BE2C (cell line): Measurements from ENCODE around the gene RAB1B.
"Not testable (repeated sequence)": the region's sequence is repeated elsewhere in the genome, so short reads cannot be mapped to it uniquely, and the experiment has no call there.

Source experiments
- DNase-seq: peaks from one replicate; pipeline ENCODE4 v3.0.0-alpha.2; 2020
- H3K27me3 ChIP-seq: fragments of 250-450 bp; sonication (Bioruptor Pico); 2 replicates; pipeline ENCODE4 v1.5.1; 2020; ENCODE audit warnings: mild to moderate bottlenecking
- H3K36me3 ChIP-seq: fragments of 250-450 bp; sonication (Bioruptor Pico); 2 replicates; pipeline ENCODE4 v1.5.1; 2020; ENCODE audit warnings: mild to moderate bottlenecking
- H3K4me1 ChIP-seq: fragments of 250-450 bp; sonication (Bioruptor Pico); 2 replicates; pipeline ENCODE4 v1.5.1; 2020
- H3K4me3 ChIP-seq: 2 replicates; pipeline ENCODE4 v1.5.1; 2011; ENCODE audit warnings: low read depth, low read length
- H3K9me3 ChIP-seq: fragments of 250-450 bp; sonication (Bioruptor Pico); 2 replicates; pipeline ENCODE4 v1.5.1; 2020
- CTCF ChIP-seq: IDR thresholded peaks from 2 replicates; pipeline ENCODE4 v1.5.1; 2012; ENCODE audit warnings: mild to moderate bottlenecking, low read depth, low read length

The RAB1B gene

GRCh38 chr11:66251809-66252208 is 16.6 kb upstream of the RAB1B start:
- no peak for DNase-seq
- no peaks in the 10 kb centered on the region for H3K27me3 ChIP-seq
- no peaks in the 10 kb centered on the region for H3K36me3 ChIP-seq
- TF ChIP-seq CTCF, result no peak
- H3K9me3 ChIP-seq, result no peaks in the 10 kb centered on the region
- no peaks in the 10 kb centered on the region for H3K4me1 ChIP-seq
- H3K4me3 ChIP-seq, result no peak overlapping the region

- not testable (repeated sequence) for H3K4me1 ChIP-seq, H3K9me3 ChIP-seq, H3K27me3 ChIP-seq, H3K4me3 ChIP-seq, DNase-seq, H3K36me3 ChIP-seq
These were observed 15.4 kb upstream of the RAB1B start for GRCh38 chr11:66253081-66253480.

GRCh38 chr11:66258473-66258893 is 10.0 kb upstream of the RAB1B start:
- TF ChIP-seq CTCF, result no peak
- Histone ChIP-seq H3K4me3 (peak overlapping the region; percentile 94), H3K4me1 (no peaks in the 10 kb centered on the region), H3K36me3 (peaks cover 5% of the 10 kb centered on the region; the same call in 1 of the 2 replicates), H3K9me3 (no peaks in the 10 kb centered on the region), H3K27me3 (no peaks in the 10 kb centered on the region)
- DNase-seq, result no peak

- H3K36me3 ChIP-seq, result peaks cover 5% of the 10 kb centered on the region; the same call in 1 of the 2 replicates
- no peak overlapping the region for H3K4me3 ChIP-seq
- DNase-seq, result no peak
- no peak for TF ChIP-seq CTCF
- no peaks in the 10 kb centered on the region for H3K4me1 ChIP-seq
- no peaks in the 10 kb centered on the region for H3K9me3 ChIP-seq
- no peaks in the 10 kb centered on the region for H3K27me3 ChIP-seq
These were observed 9.2 kb upstream of the RAB1B start for GRCh38 chr11:66259225-66259624.

DNA sequence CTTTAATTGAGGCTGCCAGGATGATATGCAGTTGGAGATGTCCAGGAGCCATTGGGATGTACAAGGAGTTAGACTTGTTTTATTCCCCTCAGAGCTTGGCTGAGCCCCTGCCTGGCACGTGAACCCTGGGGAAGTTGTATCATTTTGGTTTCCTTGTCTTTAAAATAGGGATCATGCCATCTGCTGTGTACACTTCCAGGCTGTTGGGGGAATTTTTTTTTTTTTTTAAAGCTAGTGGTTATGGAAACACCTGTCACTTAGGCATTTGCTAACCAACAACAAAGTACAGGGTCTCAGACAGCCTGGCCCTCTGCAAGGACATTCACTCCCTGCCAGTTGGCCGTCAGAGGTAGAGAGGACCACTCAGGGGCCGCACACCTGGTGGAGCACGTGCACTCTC is 8.5 kb upstream of the RAB1B start:
- H3K4me1 ChIP-seq, result no peaks in the 10 kb centered on the region
- H3K9me3 ChIP-seq, result no peaks in the 10 kb centered on the region
- H3K27me3 ChIP-seq, result no peaks in the 10 kb centered on the region
- TF ChIP-seq CTCF, result no peak
- H3K36me3 ChIP-seq, result peaks cover 5% of the 10 kb centered on the region; the same call in 1 of the 2 replicates
- no peak overlapping the region for H3K4me3 ChIP-seq
- no peak for DNase-seq

- H3K9me3 ChIP-seq, result no peaks in the 10 kb centered on the region
- no peaks in the 10 kb centered on the region for H3K4me1 ChIP-seq
- H3K4me3 ChIP-seq, result no peak overlapping the region
- no peak for TF ChIP-seq CTCF
- H3K36me3 ChIP-seq, result peaks cover 5% of the 10 kb centered on the region; the same call in 1 of the 2 replicates
- no peak for DNase-seq
- no peaks in the 10 kb centered on the region for H3K27me3 ChIP-seq
These were observed 6.9 kb upstream of the RAB1B start for GRCh38 chr11:66261578-66261977.

DNA sequence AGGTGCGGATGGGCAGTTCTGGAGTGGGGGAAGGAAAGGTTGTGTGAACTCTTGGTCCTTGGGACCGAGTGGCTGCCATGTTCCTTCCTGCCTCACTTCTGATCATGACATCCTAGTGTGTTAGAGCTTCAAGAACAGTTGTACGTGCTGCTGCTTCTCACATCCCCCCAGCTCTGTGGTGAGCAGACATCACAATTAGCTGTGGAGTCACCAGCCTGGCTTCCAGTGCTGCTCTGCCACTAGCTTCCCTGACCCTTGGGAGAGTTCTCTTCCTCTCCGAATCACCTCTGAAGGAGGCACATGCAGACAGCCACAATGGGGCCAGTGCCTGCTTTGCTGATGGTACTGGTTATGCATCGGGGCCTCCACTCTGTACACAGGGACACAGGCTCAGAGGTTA is 6.2 kb upstream of the RAB1B start:
- DNase-seq, result no peak
- no peak overlapping the region for H3K4me3 ChIP-seq
- no peaks in the 10 kb centered on the region for H3K9me3 ChIP-seq
- no peak for TF ChIP-seq CTCF
- H3K4me1 ChIP-seq, result no peaks in the 10 kb centered on the region; the same call in 1 of the 2 replicates
- no peaks in the 10 kb centered on the region for H3K27me3 ChIP-seq
- peaks cover 5% of the 10 kb centered on the region; the same call in 1 of the 2 replicates for H3K36me3 ChIP-seq
